HEK293 (cell line): Measurements from ENCODE around the gene OSCAR.
A peak's percentile ranks its signal among the peaks of the same experiment; 100 is the strongest.

Experiments used
- EGR2 ChIP-seq: fragments of 450-650 bp; formaldehyde crosslinking; IDR thresholded peaks from 2 replicates; pipeline ENCODE4 v1.5.1; 2016; ENCODE audit warnings: low read depth, missing biosample characterization, missing genetic modification characterization
- GLIS2 ChIP-seq: fragments of 450-650 bp; formaldehyde crosslinking; IDR thresholded peaks from 2 replicates; pipeline ENCODE4 v1.5.1; 2016; ENCODE audit warnings: missing biosample characterization, missing genetic modification characterization
- PATZ1 ChIP-seq: fragments of 450-650 bp; formaldehyde crosslinking; IDR thresholded peaks from 2 replicates; pipeline ENCODE4 v1.5.1; 2016; ENCODE audit warnings: missing biosample characterization, missing genetic modification characterization
- RBAK ChIP-seq: fragments of 450-650 bp; formaldehyde crosslinking; IDR thresholded peaks from 2 replicates; pipeline ENCODE4 v1.5.1; 2016; ENCODE audit warnings: missing biosample characterization, missing genetic modification characterization
- SALL2 ChIP-seq: fragments of 450-650 bp; formaldehyde crosslinking; IDR thresholded peaks from 2 replicates; pipeline ENCODE4 v1.5.0; 2017; ENCODE audit warnings: missing biosample characterization, mild to moderate bottlenecking, missing genetic modification characterization, borderline replicate concordance
- SCRT1 ChIP-seq: fragments of 450-650 bp; formaldehyde crosslinking; IDR thresholded peaks from 2 replicates; pipeline ENCODE4 v1.5.1; 2016; ENCODE audit warnings: missing biosample characterization, missing genetic modification characterization, borderline replicate concordance
- WT1 ChIP-seq: fragments of 450-650 bp; formaldehyde crosslinking; IDR thresholded peaks from 2 replicates; pipeline ENCODE4 v1.5.1; 2016; ENCODE audit warnings: missing biosample characterization, missing genetic modification characterization
- YY2 ChIP-seq: fragments of 450-650 bp; formaldehyde crosslinking; IDR thresholded peaks from 2 replicates; pipeline ENCODE4 v1.5.1; 2016; ENCODE audit warnings: missing biosample characterization, missing genetic modification characterization
- ZBTB10 ChIP-seq: fragments of 450-650 bp; formaldehyde crosslinking; IDR thresholded peaks from 2 replicates; pipeline ENCODE4 v1.5.1; 2016; ENCODE audit warnings: missing biosample characterization, missing genetic modification characterization
- ZBTB44 ChIP-seq: fragments of 450-650 bp; IDR thresholded peaks from 2 replicates; pipeline ENCODE4 v1.5.1; 2018; ENCODE audit warnings: missing biosample characterization, mild to moderate bottlenecking, missing genetic modification characterization
- ZBTB6 ChIP-seq: fragments of 450-650 bp; formaldehyde crosslinking; IDR thresholded peaks from 2 replicates; pipeline ENCODE4 v1.5.1; 2017; ENCODE audit warnings: missing biosample characterization, missing genetic modification characterization
- ZBTB8A ChIP-seq: fragments of 450-650 bp; formaldehyde crosslinking; IDR thresholded peaks from 2 replicates; pipeline ENCODE4 v1.5.1; 2016; ENCODE audit warnings: missing biosample characterization, missing genetic modification characterization
- ZNF10 ChIP-seq: fragments of 450-650 bp; formaldehyde crosslinking; IDR thresholded peaks from 2 replicates; pipeline ENCODE4 v1.5.1; 2017; ENCODE audit warnings: missing biosample characterization, missing genetic modification characterization
- ZNF221 ChIP-seq: fragments of 450-650 bp; formaldehyde crosslinking; IDR thresholded peaks from 2 replicates; pipeline ENCODE4 v1.5.1; 2017; ENCODE audit warnings: missing biosample characterization, missing genetic modification characterization, borderline replicate concordance
- ZNF292 ChIP-seq: fragments of 450-650 bp; formaldehyde crosslinking; IDR thresholded peaks from 2 replicates; pipeline ENCODE4 v1.5.1; 2016; ENCODE audit warnings: low read depth, missing biosample characterization, missing genetic modification characterization, borderline replicate concordance
- ZNF311 ChIP-seq: fragments of 450-650 bp; formaldehyde crosslinking; IDR thresholded peaks from 2 replicates; pipeline ENCODE4 v1.5.1; 2017; ENCODE audit warnings: missing biosample characterization, missing genetic modification characterization, borderline replicate concordance
- ZNF324 ChIP-seq: fragments of 450-650 bp; formaldehyde crosslinking; IDR thresholded peaks from 2 replicates; pipeline ENCODE4 v1.5.1; 2016; ENCODE audit warnings: missing biosample characterization, missing genetic modification characterization
- ZNF391 ChIP-seq: fragments of 450-650 bp; formaldehyde crosslinking; IDR thresholded peaks from 2 replicates; pipeline ENCODE4 v1.5.1; 2016; ENCODE audit warnings: low read depth, missing biosample characterization, missing genetic modification characterization, borderline replicate concordance
- ZNF404 ChIP-seq: fragments of 450-650 bp; formaldehyde crosslinking; IDR thresholded peaks from 2 replicates; pipeline ENCODE4 v1.5.1; 2017; ENCODE audit warnings: missing biosample characterization, missing genetic modification characterization
- ZNF473 ChIP-seq: fragments of 450-650 bp; formaldehyde crosslinking; IDR thresholded peaks from 2 replicates; pipeline ENCODE4 v1.5.1; 2017; ENCODE audit warnings: missing biosample characterization, missing genetic modification characterization
- ZNF510 ChIP-seq: fragments of 450-650 bp; formaldehyde crosslinking; IDR thresholded peaks from 2 replicates; pipeline ENCODE4 v1.5.1; 2018; ENCODE audit warnings: mild to moderate bottlenecking, missing genetic modification characterization, missing biosample characterization; ENCODE audit not compliant: insufficient replicate concordance
- ZNF518A ChIP-seq: fragments of 450-650 bp; formaldehyde crosslinking; conservative IDR thresholded peaks from 2 replicates; pipeline ENCODE4 v1.5.1; 2016; ENCODE audit warnings: low read depth, missing biosample characterization, missing genetic modification characterization
- ZNF596 ChIP-seq: fragments of 450-650 bp; IDR thresholded peaks from 2 replicates; pipeline ENCODE4 v1.5.0; 2018; ENCODE audit warnings: missing biosample characterization, mild to moderate bottlenecking, missing genetic modification characterization, moderate library complexity
- ZNF600 ChIP-seq: fragments of 450-650 bp; formaldehyde crosslinking; IDR thresholded peaks from 2 replicates; pipeline ENCODE4 v1.5.1; 2016; ENCODE audit warnings: missing biosample characterization, missing genetic modification characterization
- ZNF621 ChIP-seq: fragments of 450-650 bp; formaldehyde crosslinking; IDR thresholded peaks from 2 replicates; pipeline ENCODE4 v1.5.1; 2017; ENCODE audit warnings: missing biosample characterization, missing genetic modification characterization
- ZNF624 ChIP-seq: fragments of 450-650 bp; formaldehyde crosslinking; IDR thresholded peaks from 2 replicates; pipeline ENCODE4 v1.5.1; 2017; ENCODE audit warnings: missing biosample characterization, missing genetic modification characterization
- ZNF701 ChIP-seq: fragments of 450-650 bp; formaldehyde crosslinking; IDR thresholded peaks from 2 replicates; pipeline ENCODE4 v1.5.1; 2016; ENCODE audit warnings: missing biosample characterization, missing genetic modification characterization

The OSCAR gene

GRCh38 chr19:54136864-54137698 is 36.5 kb upstream of the OSCAR start (continued):
- TF ChIP-seq ZNF518A (no peak), ZNF621 (tag by site-specific recombination) (no peak), ZNF510 (tag by site-specific recombination) (no peak), EGR2 (tag by site-specific recombination) (peak; percentile 94), ZBTB44 (tag by site-specific recombination) (no peak), ZNF292 (tag by site-specific recombination) (no peak), ZNF596 (no peak), SCRT1 (tag by site-specific recombination) (no peak), ZNF600 (tag by site-specific recombination) (no peak), ZNF311 (tag by site-specific recombination) (no peak), ZNF391 (tag by site-specific recombination) (no peak), SALL2 (tag by site-specific recombination) (no peak), ZNF324 (tag by site-specific recombination) (no peak), ZBTB6 (tag by site-specific recombination) (no peak), ZBTB10 (tag by site-specific recombination) (no peak), GLIS2 (tag by site-specific recombination) (0 out of 2 replicates have a peak, but pooled peaks have one; percentile 15), ZNF624 (tag by site-specific recombination) (no peak), ZNF404 (tag by site-specific recombination) (no peak), ZBTB8A (tag by site-specific recombination) (no peak), ZNF473 (tag by site-specific recombination) (no peak), ZNF221 (no peak), ZNF10 (tag by site-specific recombination) (no peak), PATZ1 (peak; percentile 69), RBAK (tag by site-specific recombination) (no peak), YY2 (tag by site-specific recombination) (no peak), ZNF701 (tag by site-specific recombination) (no peak), WT1 (tag by site-specific recombination) (no peak)
